ENCODE data around the gene AQP12B.
A peak's percentile ranks its signal among the peaks of the same experiment; 100 is the strongest.
"Not testable (repeated sequence)": the region's sequence is repeated elsewhere in the genome, so short reads cannot be mapped to it uniquely, and the experiment has no call there.

AQP12B gene

GRCh38 chr2:240683329-240683979 is 769 bp upstream of the AQP12B start:
- DNase-seq (ENCODE audit: low spot score), result not testable (repeated sequence)

GRCh38 chr2:240680185-240680584 is 2.5 kb downstream of the AQP12B start:
- not testable (repeated sequence) for DNase-seq (ENCODE audit: low spot score)

- not testable (repeated sequence) for DNase-seq (ENCODE audit: low spot score)
These were observed 3.8 kb downstream of the AQP12B start for GRCh38 chr2:240678909-240679308.

GRCh38 chr2:240678043-240678442 is 4.6 kb downstream of the AQP12B start:
- DNase-seq (ENCODE audit: low spot score), result not testable (repeated sequence)

GRCh38 chr2:240675345-240675744 is 7.3 kb downstream of the AQP12B start:
- not testable (repeated sequence) for DNase-seq (ENCODE audit: low spot score)

- DNase-seq (ENCODE audit: low spot score), result not testable (repeated sequence)
These were observed 8.1 kb downstream of the AQP12B start for GRCh38 chr2:240674461-240675184.

GRCh38 chr2:240672701-240673190 is 9.9 kb downstream of the AQP12B start:
- DNase-seq (ENCODE audit: low spot score), result no peak

GRCh38 chr2:240672076-240672700 is 10.5 kb downstream of the AQP12B start:
- DNase-seq (ENCODE audit: low spot score), result no peak

- DNase-seq (ENCODE audit: low spot score), result no peak
These were observed 11.7 kb downstream of the AQP12B start for GRCh38 chr2:240670950-240671349.

- DNase-seq (ENCODE audit: low spot score), result no peak
These were observed 12.3 kb downstream of the AQP12B start for GRCh38 chr2:240670402-240670801.

- no peak for DNase-seq (ENCODE audit: low spot score)
These were observed 18.1 kb downstream of the AQP12B start for GRCh38 chr2:240664622-240665021.

GRCh38 chr2:240663546-240664190 is 19.0 kb downstream of the AQP12B start:
- DNase-seq (ENCODE audit: low spot score), result no peak

- no peak for DNase-seq (ENCODE audit: low spot score)
These were observed 20.0 kb downstream of the AQP12B start for GRCh38 chr2:240662681-240663080.

GRCh38 chr2:240659883-240660282 is 22.8 kb downstream of the AQP12B start:
- DNase-seq (ENCODE audit: low spot score), result not testable (repeated sequence)

GRCh38 chr2:240655931-240656886 is 26.5 kb downstream of the AQP12B start:
- DNase-seq (ENCODE audit: low spot score), result peak; percentile 19

GRCh38 chr2:240651185-240651584 is 31.5 kb downstream of the AQP12B start:
- DNase-seq (ENCODE audit: low spot score), result no peak

GRCh38 chr2:240650254-240650965 is 32.3 kb downstream of the AQP12B start:
- no peak for DNase-seq (ENCODE audit: low spot score)

- DNase-seq (ENCODE audit: low spot score), result no peak
These were observed 33.4 kb downstream of the AQP12B start for GRCh38 chr2:240649331-240649730.

GRCh38 chr2:240648650-240649275 is 33.9 kb downstream of the AQP12B start:
- DNase-seq (ENCODE audit: low spot score), result no peak

- no peak for DNase-seq (ENCODE audit: low spot score)
These were observed 34.5 kb downstream of the AQP12B start for GRCh38 chr2:240648155-240648649.
